ENCODE data around the gene ZBTB7C. TPM values are rescaled to one million over a fixed set of nuclear protein-coding genes. Genes with fewer than 3 reads are reported as not detected.
A peak's percentile ranks its signal among the peaks of the same experiment; 100 is the strongest.

Gene ZBTB7C
- total RNA-seq, 1 donor from 2014 or later, result 15.0 TPM

DNA sequence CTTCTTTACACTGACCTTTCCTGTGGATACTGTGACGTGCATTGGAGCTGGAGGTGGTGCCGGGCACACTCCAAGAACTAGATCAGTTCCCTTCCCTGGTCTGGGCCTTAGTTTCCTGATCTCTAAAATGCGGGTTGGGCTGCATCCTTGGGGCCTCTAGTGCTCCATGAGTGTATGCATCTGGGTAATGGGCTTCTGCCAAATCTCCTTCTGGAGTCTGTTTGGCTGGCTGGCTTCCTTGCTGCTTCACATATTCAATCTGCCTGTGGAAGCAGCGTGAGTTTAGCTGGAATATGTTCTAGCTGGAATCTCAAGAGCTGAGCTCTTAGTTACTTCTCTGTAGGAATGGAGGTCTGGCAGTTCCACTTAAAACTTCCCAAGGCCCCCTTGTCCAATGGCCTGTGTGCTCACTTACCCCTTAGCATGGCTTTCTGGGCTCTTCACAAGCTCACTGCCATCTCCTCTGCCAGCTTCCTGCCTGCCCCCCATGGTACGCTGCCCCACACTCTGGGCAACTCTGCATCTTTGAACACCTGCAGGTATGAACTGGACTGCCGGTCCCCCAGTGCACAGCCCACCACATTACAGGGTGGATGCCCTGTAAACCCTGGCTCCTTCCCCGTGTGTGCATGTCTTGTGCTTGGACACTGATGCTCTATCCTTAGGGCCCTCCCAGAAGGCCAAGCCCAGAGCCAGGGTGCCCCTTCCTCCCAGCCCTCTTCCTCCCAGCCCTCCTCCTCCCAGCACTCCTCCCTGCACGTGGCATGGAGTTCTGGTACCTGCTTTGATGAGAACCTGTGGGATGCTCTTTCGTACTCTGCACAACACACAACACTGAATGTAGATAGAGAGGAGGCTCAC is 375.2 kb downstream of the ZBTB7C start:
- Histone ChIP-seq H3K27me3 (ENCODE audit: low read depth) (no peaks in the 10 kb centered on the region), H3K36me3 (no peaks in the 10 kb centered on the region), H3K27ac (no peak overlapping the region), H3K4me3 (no peak overlapping the region), H3K4me1 (peaks cover 14% of the 10 kb centered on the region), H3K9me3 (no peaks in the 10 kb centered on the region)
- intact Hi-C loops (cut with DNase I), result no loop called here
- ATAC-seq, result no peak
- no peak for TF ChIP-seq CTCF (IDR thresholded peaks at IDR 0.05)
- DNase-seq, result no peak

DNA sequence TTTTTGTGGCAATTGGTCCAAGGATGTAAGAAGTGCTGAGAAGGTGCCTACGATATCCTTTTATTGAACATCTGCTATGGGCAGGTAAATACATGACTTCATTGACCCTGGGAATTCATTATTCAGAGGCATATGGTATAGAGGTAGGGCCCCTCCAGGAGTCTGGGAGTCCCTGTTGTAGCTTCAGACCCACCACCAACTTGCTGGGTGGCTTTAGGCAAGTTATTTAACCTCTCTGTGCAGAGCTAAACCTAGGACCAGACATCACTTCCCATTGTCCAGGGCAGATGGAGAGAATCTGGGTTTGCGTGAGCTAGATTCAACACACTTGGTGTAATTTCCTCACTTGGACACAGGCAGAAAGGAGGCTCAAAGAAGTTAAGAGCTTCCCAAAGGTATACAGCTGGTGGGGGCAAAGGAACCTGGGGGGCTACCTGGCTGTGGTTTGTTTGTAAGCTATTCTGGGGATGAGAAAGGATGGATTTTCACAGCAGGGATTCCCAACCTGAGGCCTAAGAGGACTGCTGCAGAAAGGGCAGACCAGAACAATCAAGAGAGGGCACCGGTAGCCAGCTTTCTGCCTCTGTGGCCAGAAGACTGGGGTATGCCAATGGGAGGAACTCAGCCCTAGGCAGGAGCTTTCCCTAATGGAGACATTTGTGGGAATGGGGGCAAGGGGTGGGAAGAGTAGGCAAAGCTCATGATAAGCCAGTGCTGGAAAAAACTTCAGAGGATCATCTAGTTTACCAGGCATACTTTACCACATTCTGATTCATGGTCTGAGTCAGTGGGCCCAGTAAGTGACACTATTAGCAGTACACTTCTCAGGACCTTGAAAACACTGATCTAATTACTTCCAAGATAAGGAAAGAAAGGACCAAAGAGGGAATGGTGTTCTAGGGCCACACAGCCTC is 376.1 kb downstream of the ZBTB7C start:
- Histone ChIP-seq H3K27ac (no peak overlapping the region), H3K9me3 (no peaks in the 10 kb centered on the region), H3K4me1 (peaks cover 14% of the 10 kb centered on the region), H3K36me3 (no peaks in the 10 kb centered on the region), H3K4me3 (no peak overlapping the region), H3K27me3 (ENCODE audit: low read depth) (no peaks in the 10 kb centered on the region)
- DNase-seq (no peak), ATAC-seq (no peak)
- no peak for TF ChIP-seq CTCF (IDR thresholded peaks at IDR 0.05)
- intact Hi-C loops (cut with DNase I), result no loop called here

- DNase-seq, result peak; percentile 31
- no peak for ATAC-seq
- Histone ChIP-seq H3K36me3 (no peaks in the 10 kb centered on the region), H3K4me1 (peaks cover 21% of the 10 kb centered on the region), H3K27me3 (ENCODE audit: low read depth) (no peaks in the 10 kb centered on the region), H3K4me3 (no peak overlapping the region), H3K27ac (no peak overlapping the region), H3K9me3 (no peaks in the 10 kb centered on the region)
- no peak for TF ChIP-seq CTCF (IDR thresholded peaks at IDR 0.05)
- intact Hi-C loops (cut with DNase I), result no loop called here
These were observed 377.5 kb downstream of the ZBTB7C start for GRCh38 chr18:48031641-48032040.

GRCh38 chr18:48030616-48031480 is 378.3 kb downstream of the ZBTB7C start:
- ATAC-seq (peak; percentile 65 to 75), DNase-seq (peak; percentile 45)
- Histone ChIP-seq H3K27me3 (ENCODE audit: low read depth) (no peaks in the 10 kb centered on the region), H3K4me1 (peaks cover 21% of the 10 kb centered on the region), H3K9me3 (no peaks in the 10 kb centered on the region), H3K36me3 (no peaks in the 10 kb centered on the region), H3K27ac (no peak overlapping the region), H3K4me3 (no peak overlapping the region)
- intact Hi-C loops (cut with DNase I), result no loop called here
- peak; percentile 73 for TF ChIP-seq CTCF (IDR thresholded peaks at IDR 0.05)

Measured in lower lobe of right lung (tissue), 2 donors.